ENCODE data around the gene TSPAN6. TPM values are rescaled to one million over a fixed set of nuclear protein-coding genes. Genes with fewer than 3 reads are reported as not detected.
A peak's percentile ranks its signal among the peaks of the same experiment; 100 is the strongest.

Gene TSPAN6
- total RNA-seq, 2 donors from 2014 or later: 7.2 to 13.0 TPM

- Histone ChIP-seq H3K27me3 (replicated peaks; ENCODE audit: insufficient read depth) (no peaks in the 10 kb centered on the region), H3K27ac (no peak overlapping the region), H3K4me1 (ENCODE audit: control insufficient read depth in 1 of 2, low read depth in 2 of 2) (peaks cover 0 to 19% of the 10 kb centered on the region in 2 donors), H3K36me3 (no peaks in the 10 kb centered on the region), H3K4me3 (no peak overlapping the region), H3K9me3 (no peaks in the 10 kb centered on the region)
- TF ChIP-seq, protein P1, sequence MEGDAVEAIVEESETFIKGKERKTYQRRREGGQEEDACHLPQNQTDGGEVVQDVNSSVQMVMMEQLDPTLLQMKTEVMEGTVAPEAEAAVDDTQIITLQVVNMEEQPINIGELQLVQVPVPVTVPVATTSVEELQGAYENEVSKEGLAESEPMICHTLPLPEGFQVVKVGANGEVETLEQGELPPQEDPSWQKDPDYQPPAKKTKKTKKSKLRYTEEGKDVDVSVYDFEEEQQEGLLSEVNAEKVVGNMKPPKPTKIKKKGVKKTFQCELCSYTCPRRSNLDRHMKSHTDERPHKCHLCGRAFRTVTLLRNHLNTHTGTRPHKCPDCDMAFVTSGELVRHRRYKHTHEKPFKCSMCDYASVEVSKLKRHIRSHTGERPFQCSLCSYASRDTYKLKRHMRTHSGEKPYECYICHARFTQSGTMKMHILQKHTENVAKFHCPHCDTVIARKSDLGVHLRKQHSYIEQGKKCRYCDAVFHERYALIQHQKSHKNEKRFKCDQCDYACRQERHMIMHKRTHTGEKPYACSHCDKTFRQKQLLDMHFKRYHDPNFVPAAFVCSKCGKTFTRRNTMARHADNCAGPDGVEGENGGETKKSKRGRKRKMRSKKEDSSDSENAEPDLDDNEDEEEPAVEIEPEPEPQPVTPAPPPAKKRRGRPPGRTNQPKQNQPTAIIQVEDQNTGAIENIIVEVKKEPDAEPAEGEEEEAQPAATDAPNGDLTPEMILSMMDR (IDR thresholded peaks at IDR 0.05): no peak
- ATAC-seq (ENCODE audit: insufficient number of reproducible peaks, low FRiP score, low read depth) (no peak), DNase-seq (ENCODE audit: low spot score) (no peak)
These were observed 5.7 kb upstream of the TSPAN6 start for GRCh38 chrX:100642290-100642689.

DNA sequence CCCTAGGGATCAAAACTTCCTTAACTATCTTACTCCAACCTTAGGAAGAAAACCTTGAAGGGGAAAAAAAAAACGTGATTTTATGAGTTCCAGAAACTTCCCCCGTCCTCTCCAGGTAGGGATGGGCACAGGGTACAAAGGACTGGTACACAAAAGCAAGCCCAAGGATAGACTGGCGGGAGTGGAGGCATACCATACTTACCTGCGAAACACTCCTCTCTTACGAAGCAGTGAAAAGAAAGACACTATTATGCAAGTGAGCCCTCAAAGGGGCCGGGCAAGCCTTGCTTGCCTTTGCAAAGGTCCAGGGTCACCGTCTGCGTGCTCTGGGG is 651 bp downstream of the TSPAN6 start:
- DNase-seq (ENCODE audit: low spot score): no peak
- Histone ChIP-seq H3K27ac (peak overlapping the region; percentile 56 to 59), H3K4me3 (peak overlapping the region; percentile 74), H3K27me3 (replicated peaks; ENCODE audit: insufficient read depth) (no peaks in the 10 kb centered on the region), H3K36me3 (no peaks in the 10 kb centered on the region), H3K9me3 (no peaks in the 10 kb centered on the region), H3K4me1 (ENCODE audit: control insufficient read depth in 1 of 2, low read depth in 2 of 2) (peaks cover 0 to 6% of the 10 kb centered on the region in 2 donors)
- no peak for ATAC-seq (ENCODE audit: insufficient number of reproducible peaks, low FRiP score, low read depth)
- TF ChIP-seq, protein P1 (IDR thresholded peaks at IDR 0.05): no peak

DNA sequence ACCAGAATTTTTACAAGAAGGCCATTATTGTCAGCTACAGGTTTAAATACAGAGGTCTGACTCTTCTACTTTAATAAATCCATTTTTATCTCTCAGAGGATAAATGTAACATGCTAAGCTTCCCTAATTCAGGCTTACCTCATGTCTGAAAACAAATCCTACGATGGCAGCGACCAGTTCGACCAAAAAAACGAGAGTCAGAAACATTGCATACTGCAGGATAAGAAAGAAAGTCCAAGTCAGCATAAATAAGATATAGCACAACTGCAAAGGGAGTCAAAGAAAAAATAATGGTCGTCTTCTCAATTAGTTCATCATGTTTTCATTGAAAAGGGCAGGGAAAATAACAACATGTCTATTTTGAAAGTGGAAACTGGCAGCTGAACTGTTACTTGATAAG is 1.6 kb downstream of the TSPAN6 start:
- Histone ChIP-seq H3K4me1 (ENCODE audit: control insufficient read depth in 1 of 2, low read depth in 2 of 2) (peaks cover 0 to 6% of the 10 kb centered on the region in 2 donors), H3K27ac (no peak overlapping the region), H3K4me3 (no peak overlapping the region), H3K36me3 (no peaks in the 10 kb centered on the region), H3K27me3 (replicated peaks; ENCODE audit: insufficient read depth) (no peaks in the 10 kb centered on the region), H3K9me3 (no peaks in the 10 kb centered on the region)
- ATAC-seq (ENCODE audit: insufficient number of reproducible peaks, low FRiP score, low read depth): no peak
- TF ChIP-seq, protein P1 (IDR thresholded peaks at IDR 0.05): no peak
- DNase-seq (ENCODE audit: low spot score): no peak

GRCh38 chrX:100625985-100626491 is 10.6 kb downstream of the TSPAN6 start:
- DNase-seq (ENCODE audit: low spot score) (no peak), ATAC-seq (ENCODE audit: insufficient number of reproducible peaks, low FRiP score, low read depth) (no peak)
- no peaks in the 10 kb centered on the region for H3K36me3 ChIP-seq
- no peaks in the 10 kb centered on the region for H3K9me3 ChIP-seq
- no peak overlapping the region for H3K4me3 ChIP-seq
- TF ChIP-seq, protein P1 (IDR thresholded peaks at IDR 0.05): no peak
- H3K27me3 ChIP-seq (replicated peaks; ENCODE audit: insufficient read depth): no peaks in the 10 kb centered on the region
- H3K27ac ChIP-seq: no peak overlapping the region
- H3K4me1 ChIP-seq (ENCODE audit: control insufficient read depth in 1 of 2, low read depth in 2 of 2): no peaks in the 10 kb centered on the region

DNA sequence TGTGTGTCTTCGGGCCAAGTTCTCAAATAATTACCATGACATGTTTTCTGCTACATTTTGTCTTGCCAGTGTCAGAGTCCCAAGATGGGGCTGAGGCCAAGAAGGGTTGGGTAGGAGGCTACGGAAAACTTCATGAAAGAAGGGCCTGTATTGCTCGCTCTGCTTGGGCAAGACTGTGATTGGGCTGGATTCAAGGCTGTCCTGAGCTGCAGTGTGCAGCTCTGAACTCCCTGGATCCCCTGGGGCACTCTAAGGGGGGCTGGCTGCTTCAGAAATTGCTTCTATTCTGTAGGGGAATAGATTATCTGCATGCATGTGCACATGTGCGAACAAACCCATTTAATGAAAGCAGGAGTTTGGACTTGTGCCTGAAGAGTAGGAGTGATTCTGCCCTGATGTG is 13.6 kb downstream of the TSPAN6 start:
- H3K36me3 ChIP-seq: no peaks in the 10 kb centered on the region
- no peak overlapping the region for H3K4me3 ChIP-seq
- no peaks in the 10 kb centered on the region for H3K9me3 ChIP-seq
- no peak for DNase-seq (ENCODE audit: low spot score)
- H3K27ac ChIP-seq: no peak overlapping the region
- TF ChIP-seq, protein P1 (IDR thresholded peaks at IDR 0.05): no peak
- no peak for ATAC-seq (ENCODE audit: insufficient number of reproducible peaks, low FRiP score, low read depth)
- no peaks in the 10 kb centered on the region for H3K27me3 ChIP-seq (replicated peaks; ENCODE audit: insufficient read depth)
- H3K4me1 ChIP-seq (ENCODE audit: control insufficient read depth in 1 of 2, low read depth in 2 of 2): no peaks in the 10 kb centered on the region
